Activated naive CD8-positive, alpha-beta T cell treated with anti-CD3 and anti-CD28 coated beads for 36 hours (primary cell): ENCODE measurements around the gene CLEC18B. TPM values are rescaled to one million over a fixed set of nuclear protein-coding genes. Genes with fewer than 3 reads are reported as not detected.
"Not testable (repeated sequence)": the region's sequence is repeated elsewhere in the genome, so short reads cannot be mapped to it uniquely, and the experiment has no call there.

Experiments used
- DNase-seq: peaks from one replicate; pipeline ENCODE4 v3.0.0; 2021
- H3K27ac Mint-ChIP-seq: one replicate; pipeline ENCODE4 v1.8.0; 2022; ENCODE audit warnings: mild to moderate bottlenecking, moderate library complexity, mixed read lengths
- H3K27me3 Mint-ChIP-seq: one replicate; pipeline ENCODE4 v1.8.0; 2022; ENCODE audit warnings: mild to moderate bottlenecking, mixed read lengths
- H3K36me3 Mint-ChIP-seq: one replicate; pipeline ENCODE4 v1.8.0; 2021; ENCODE audit warnings: mild to moderate bottlenecking, mixed read lengths
- H3K4me1 Mint-ChIP-seq: one replicate; pipeline ENCODE4 v1.8.0; 2021; ENCODE audit warnings: mixed read lengths
- H3K4me3 Mint-ChIP-seq: one replicate; pipeline ENCODE4 v1.8.0; 2022; ENCODE audit warnings: mild to moderate bottlenecking, moderate library complexity, mixed read lengths
- H3K9me3 Mint-ChIP-seq: one replicate; pipeline ENCODE4 v1.8.0; 2022; ENCODE audit warnings: mixed read lengths
- total RNA-seq, 2 experiments: library from RNA; stranded (reverse); gene quantifications; one replicate each; pipeline ENCODE4 v1.2.3, GENCODE V29; 2021

CLEC18B gene
- total RNA-seq, 2 experiments from 2014 or later: 0.36 to 0.39 TPM

DNA sequence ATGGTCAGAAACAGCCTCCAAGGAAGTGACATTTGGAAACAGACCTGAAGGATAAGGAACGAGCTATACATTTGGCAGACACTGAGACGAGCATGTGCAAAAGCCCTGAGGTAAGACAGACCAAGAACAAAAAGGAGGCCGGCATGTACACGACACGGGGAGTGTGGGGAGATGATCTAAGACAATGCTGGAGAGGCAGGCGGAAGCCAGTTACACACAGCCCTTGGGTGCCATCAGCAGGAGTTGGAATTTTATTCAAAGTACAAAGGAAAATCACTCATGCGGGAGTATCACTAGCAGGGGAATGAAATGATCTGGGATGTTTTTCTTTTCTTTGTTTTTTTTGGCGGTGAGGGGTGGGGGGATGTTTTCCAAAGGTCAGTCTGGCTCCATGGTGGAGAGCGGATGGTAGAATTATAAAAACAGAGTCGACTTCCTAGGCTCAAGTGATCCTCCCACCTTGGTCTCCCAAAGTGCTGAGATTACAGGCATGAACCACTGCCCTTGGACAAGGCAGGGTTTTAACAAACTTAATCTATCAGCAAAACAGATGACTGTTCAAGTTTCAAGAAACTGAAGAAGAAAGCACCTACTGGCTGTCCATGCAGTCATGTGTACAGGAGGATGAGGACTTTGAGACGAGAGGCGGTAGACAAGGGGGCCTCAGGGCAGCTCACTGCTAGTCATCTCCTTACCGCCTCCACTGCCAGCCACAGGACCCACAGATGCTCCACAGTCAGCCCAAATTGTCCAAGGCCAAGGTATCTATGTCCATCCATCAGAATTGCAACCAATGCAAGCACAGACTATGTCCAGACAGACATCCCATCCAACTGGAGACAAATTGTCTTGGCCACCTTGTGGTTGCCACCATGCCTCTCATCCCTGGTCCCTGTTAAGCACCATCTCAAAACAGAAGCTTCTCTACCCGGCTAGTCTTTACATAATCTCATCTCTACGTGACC, 59.4 kb downstream of the CLEC18B start:
- not testable (repeated sequence) for H3K27me3 Mint-ChIP-seq, H3K36me3 Mint-ChIP-seq, H3K9me3 Mint-ChIP-seq, H3K4me1 Mint-ChIP-seq, H3K27ac Mint-ChIP-seq, H3K4me3 Mint-ChIP-seq, DNase-seq

Other genes with a start within 250 kb of the CLEC18B start
- gene PSMD7, start 124.7 kb downstream of the CLEC18B start, total RNA-seq: 100 to 1,000 TPM; 135 to 145 TPM
- not detected for gene NPIPB15, start 45.2 kb downstream of the CLEC18B start, total RNA-seq
- 10 to 100 TPM; 58.7 to 60.8 TPM for gene GLG1, start 185.6 kb upstream of the CLEC18B start, total RNA-seq
- gene RFWD3, start 245.4 kb upstream of the CLEC18B start, total RNA-seq: 100 to 1,000 TPM; 128 to 134 TPM